AG09319 (cell line): ENCODE results near the gene LRRK1.

Experiments
- DNase-seq: peaks from one replicate; pipeline ENCODE4 v3.0.0-alpha.2; 2010; ENCODE audit warnings: low read depth; ENCODE audit errors: extremely low read depth
- TF ChIP-seq, protein P1 (sequence below): IDR thresholded peaks from 2 replicates; pipeline ENCODE4 v1.5.1; 2011; ENCODE audit warnings: low read depth, mild to moderate bottlenecking, inconsistent platforms, low read length, moderate library complexity

The LRRK1 gene

DNA sequence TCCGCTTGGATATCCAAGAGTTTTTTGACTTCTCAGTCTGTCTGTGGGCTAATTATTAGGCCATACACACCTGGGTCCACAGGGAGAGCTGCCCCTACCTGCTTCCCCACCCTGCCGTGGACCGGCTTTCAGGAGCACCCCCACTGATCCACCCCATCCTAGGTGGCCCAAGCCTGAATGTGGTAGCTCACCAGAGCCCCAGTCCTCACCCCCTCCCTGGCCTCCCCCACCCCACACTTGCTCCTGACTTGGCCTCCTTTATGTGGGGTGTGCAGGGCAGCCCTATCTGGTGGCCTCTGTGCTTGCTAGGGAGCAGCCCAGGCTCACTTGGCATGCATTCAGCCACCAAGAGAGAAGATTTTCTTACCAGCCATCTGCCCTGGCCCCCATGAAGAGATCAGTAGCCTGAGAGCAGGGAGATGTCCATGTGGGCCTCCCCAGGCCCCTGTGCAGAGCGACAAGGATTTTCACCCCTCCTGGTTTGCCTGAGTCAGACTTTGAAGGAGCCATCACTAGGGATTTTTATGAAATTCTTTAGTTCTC lies 11.2 kb downstream of the LRRK1 start:
- DNase-seq, result no peak
- TF ChIP-seq, protein P1, sequence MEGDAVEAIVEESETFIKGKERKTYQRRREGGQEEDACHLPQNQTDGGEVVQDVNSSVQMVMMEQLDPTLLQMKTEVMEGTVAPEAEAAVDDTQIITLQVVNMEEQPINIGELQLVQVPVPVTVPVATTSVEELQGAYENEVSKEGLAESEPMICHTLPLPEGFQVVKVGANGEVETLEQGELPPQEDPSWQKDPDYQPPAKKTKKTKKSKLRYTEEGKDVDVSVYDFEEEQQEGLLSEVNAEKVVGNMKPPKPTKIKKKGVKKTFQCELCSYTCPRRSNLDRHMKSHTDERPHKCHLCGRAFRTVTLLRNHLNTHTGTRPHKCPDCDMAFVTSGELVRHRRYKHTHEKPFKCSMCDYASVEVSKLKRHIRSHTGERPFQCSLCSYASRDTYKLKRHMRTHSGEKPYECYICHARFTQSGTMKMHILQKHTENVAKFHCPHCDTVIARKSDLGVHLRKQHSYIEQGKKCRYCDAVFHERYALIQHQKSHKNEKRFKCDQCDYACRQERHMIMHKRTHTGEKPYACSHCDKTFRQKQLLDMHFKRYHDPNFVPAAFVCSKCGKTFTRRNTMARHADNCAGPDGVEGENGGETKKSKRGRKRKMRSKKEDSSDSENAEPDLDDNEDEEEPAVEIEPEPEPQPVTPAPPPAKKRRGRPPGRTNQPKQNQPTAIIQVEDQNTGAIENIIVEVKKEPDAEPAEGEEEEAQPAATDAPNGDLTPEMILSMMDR, result no peak

DNA sequence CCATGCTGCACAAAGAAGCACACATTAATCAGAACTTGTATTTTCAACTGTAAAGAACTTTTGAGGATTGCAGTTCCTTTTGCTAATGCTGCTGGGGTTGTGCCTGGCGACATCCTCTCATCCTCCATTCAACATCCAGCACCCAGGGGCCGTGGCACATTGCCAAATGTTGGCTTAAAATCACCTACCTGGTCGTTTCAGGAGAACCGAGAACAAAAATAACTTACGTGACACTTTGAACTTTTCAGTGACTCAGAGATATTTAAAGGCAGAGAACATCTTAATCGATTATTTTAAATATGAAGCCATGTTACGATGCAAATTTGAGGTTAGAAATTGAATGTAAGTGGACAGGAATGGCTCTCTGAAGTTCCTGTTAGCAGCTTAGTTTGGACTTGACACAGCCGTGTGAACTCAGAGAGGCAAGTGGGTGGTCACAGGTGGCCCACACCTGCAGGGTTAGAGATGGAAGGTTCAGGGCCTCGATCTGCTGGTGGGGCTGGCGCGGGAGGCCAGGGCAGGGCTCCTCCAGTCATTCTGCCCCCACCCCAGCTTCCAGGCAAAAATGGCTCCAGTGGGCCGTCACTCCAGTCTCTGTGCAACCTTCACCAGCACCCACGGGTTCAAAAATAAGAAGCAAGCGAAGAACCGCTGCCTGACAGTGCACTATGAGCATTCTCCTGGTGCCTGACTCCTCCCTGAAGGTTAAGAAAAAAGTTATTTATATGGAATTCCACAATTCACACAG lies 12.2 kb downstream of the LRRK1 start:
- no peak for DNase-seq
- TF ChIP-seq, protein P1, result no peak

DNA sequence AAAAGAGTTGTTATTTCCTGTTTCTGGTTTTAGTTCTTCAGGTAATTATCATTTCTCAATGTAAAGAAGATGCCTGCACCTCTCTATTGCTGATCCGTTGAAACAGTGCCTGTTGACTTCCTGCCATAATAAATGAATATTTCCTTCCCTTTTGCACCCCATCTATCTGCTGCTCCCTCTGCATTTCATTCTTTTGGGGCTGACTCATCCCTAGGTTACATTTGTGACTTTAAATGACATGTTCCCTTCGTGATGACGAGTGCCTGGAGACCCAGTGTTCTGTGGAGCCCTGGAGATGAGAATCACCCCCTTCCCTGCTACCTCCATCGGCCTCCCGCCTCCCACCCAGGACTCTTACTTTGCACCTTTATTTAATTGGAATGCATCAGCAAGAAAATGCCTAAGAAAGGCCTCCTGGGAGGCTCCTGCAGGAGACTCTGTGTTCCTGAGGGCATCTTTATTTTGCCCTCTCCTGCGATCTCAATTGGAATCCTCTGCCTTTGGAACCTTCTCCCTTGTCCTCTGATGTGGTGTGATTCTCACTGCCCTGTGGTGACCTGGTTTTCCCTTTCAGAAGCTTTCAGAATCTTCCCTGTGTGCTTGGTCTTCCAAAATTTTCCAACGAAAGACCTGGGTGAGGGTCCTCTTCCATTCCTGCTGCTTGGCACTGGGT lies 13.7 kb downstream of the LRRK1 start:
- TF ChIP-seq, protein P1, result no peak
- no peak for DNase-seq

DNA sequence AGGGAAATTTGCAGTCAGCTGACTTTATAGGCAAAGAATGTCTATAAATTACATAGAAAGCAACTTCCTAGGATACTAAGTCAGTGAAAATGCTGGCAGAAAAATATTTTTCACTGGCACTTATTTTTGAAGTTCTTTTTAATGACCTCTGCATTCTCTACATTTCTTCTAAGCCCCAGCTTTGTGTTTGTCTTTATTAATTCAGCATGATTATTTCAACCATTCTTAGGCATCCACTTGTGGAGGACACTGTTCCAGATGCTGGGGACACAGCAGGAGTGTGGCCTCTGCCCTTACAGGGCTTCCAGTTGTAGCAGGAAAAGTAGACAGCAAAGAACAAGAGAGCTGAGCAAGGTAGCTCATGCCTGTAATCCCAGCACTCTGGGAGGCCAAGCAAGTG lies 15.0 kb downstream of the LRRK1 start:
- TF ChIP-seq, protein P1, result no peak
- no peak for DNase-seq

DNA sequence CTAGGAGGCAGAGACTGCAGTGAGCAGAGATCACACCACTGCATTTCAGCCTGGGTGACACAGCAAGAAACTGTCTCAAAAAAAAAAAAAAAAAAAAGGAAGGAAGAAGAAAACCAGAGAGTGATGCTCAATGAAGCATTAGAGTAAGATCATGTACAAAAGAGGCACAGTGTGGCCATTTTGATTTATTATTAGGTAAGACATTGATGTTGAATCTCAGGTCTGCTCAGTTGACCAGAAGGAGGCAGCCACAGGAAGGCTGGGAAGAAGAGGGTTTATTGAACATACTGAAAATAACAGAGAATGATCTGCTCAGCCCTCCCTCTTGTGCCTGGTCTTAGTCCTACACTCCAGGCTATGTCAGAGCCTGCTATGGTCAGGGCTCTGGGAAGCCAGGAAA lies 15.6 kb downstream of the LRRK1 start:
- no peak for DNase-seq
- TF ChIP-seq, protein P1, result no peak

DNA sequence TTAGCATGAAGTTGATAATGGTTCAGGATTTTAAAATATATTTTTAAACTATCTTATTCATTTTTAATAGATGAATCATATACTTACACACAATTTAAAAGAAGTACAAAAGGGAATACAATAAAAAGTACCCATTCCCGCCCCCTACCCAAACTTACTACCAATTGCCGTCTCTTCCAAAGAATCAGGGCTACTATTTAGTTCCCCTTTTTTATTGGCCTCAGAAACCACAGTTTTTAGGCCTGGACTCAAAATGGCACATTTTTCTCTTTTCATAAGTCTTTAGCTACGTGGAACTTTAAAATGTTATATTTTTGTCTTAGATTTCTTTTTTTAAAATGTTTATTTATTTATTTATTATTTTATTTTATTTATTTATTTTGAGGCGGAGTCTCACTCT lies 18.0 kb downstream of the LRRK1 start:
- TF ChIP-seq, protein P1, result no peak
- DNase-seq, result no peak

DNA sequence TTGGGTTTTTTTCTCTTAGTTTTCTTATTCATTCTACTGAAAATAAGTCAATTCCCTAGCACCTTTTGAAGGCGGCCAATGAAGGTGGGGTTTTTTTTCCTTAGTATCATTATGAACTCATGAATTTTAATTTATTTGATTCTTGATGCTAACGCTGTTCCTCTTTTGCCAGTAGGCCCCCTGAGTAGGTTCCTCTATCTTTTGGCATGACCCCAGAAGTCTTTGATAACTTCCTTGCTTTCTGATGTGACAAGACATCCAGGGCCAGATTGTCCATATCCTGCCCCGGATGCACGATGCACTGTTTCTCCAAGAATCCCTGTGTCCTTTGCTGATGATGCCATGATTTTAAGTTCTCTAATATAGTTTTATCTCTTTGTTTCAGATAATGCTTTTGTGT lies 20.6 kb downstream of the LRRK1 start:
- no peak for DNase-seq

More for the DNA sequence above, 20.6 kb downstream of the LRRK1 start:
- TF ChIP-seq, protein P1, result no peak
